ENCODE results near the gene TRIP12.
"Not testable (repeated sequence)": the region's sequence is repeated elsewhere in the genome, so short reads cannot be mapped to it uniquely, and the experiment has no call there.

TRIP12 gene

GRCh38 chr2:229818230-229818629 lies 103.6 kb downstream of the TRIP12 start:
- no peak for DNase-seq

- no peak for DNase-seq
Measured at GRCh38 chr2:229815858-229816257, 106.0 kb downstream of the TRIP12 start.

- DNase-seq: no peak
Measured at GRCh38 chr2:229815342-229815741, 106.5 kb downstream of the TRIP12 start.

- DNase-seq: no peak
Measured at GRCh38 chr2:229810786-229811185, 111.0 kb downstream of the TRIP12 start.

- DNase-seq: no peak
Measured at GRCh38 chr2:229805559-229805958, 116.2 kb downstream of the TRIP12 start.

- DNase-seq: no peak
Measured at GRCh38 chr2:229802785-229803184, 119.0 kb downstream of the TRIP12 start.

GRCh38 chr2:229800997-229801754 lies 120.6 kb downstream of the TRIP12 start:
- peak; percentile 75 for DNase-seq

- no peak for DNase-seq
Measured at GRCh38 chr2:229798446-229799155, 123.2 kb downstream of the TRIP12 start.

- no peak for DNase-seq
Measured at GRCh38 chr2:229795058-229795457, 126.8 kb downstream of the TRIP12 start.

GRCh38 chr2:229794636-229795035 lies 127.2 kb downstream of the TRIP12 start:
- DNase-seq: no peak

GRCh38 chr2:229786289-229786688 lies 135.5 kb downstream of the TRIP12 start:
- DNase-seq: not testable (repeated sequence)

GRCh38 chr2:229784791-229785190 lies 137.0 kb downstream of the TRIP12 start:
- DNase-seq: no peak

- no peak for DNase-seq
Measured at GRCh38 chr2:229783108-229783721, 138.6 kb downstream of the TRIP12 start.

GRCh38 chr2:229780856-229781773 lies 140.7 kb downstream of the TRIP12 start:
- peak; percentile 42 for DNase-seq

GRCh38 chr2:229779650-229780049 lies 142.2 kb downstream of the TRIP12 start:
- no peak for DNase-seq

- DNase-seq: no peak
Measured at GRCh38 chr2:229777716-229778115, 144.1 kb downstream of the TRIP12 start.

GRCh38 chr2:229775614-229776313 lies 146.0 kb downstream of the TRIP12 start:
- DNase-seq: peak; percentile 18

GRCh38 chr2:229774237-229774636 lies 147.6 kb downstream of the TRIP12 start:
- no peak for DNase-seq

- DNase-seq: no peak
Measured at GRCh38 chr2:229768235-229768634, 153.6 kb downstream of the TRIP12 start.

- DNase-seq: no peak
Measured at GRCh38 chr2:229765721-229766120, 156.1 kb downstream of the TRIP12 start.

GRCh38 chr2:229761663-229762062 lies 160.1 kb downstream of the TRIP12 start:
- DNase-seq: no peak

- DNase-seq: not testable (repeated sequence)
Measured at GRCh38 chr2:229757462-229757861, 164.3 kb downstream of the TRIP12 start.

Data from CD4-positive, alpha-beta T cell treated with Interleukin-10 for 1 hour (primary cell).